Stimulated activated CD8-positive, alpha-beta memory T cell treated with anti-CD3 and anti-CD28 coated beads, Interleukin-15, amount 100 ng/mL, for 24 hours (primary cell): ENCODE results near the gene MANSC4.
"Not testable (repeated sequence)": the region's sequence is repeated elsewhere in the genome, so short reads cannot be mapped to it uniquely, and the experiment has no call there.

Experiments used
- DNase-seq: peaks from one replicate; pipeline ENCODE4 v3.0.0-alpha.2; 2020; ENCODE audit warnings: low read depth

MANSC4 gene

GRCh38 chr12:27751386-27752047, 28.5 kb downstream of the MANSC4 start:
- DNase-seq, result no peak

- DNase-seq, result no peak
Measured at GRCh38 chr12:27747111-27747820, 32.8 kb downstream of the MANSC4 start.

DNA sequence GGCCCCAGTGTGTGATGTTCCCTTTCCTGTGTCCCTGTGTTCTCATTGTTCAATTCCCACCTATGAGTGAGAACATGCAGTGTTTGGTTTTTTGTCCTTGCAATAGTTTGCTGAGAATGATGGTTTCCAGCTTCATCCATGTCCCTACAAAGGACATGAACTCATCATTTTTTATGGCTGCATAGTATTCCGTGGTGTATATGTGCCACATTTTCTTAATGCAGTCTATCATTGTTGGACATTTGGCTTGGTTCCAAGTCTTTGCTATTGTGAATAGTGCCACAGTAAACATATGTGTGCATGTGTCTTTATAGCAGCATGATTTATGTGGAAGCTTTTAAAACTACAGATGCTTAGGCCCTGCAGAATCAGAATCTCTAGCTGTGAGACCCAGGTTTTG, 34.3 kb downstream of the MANSC4 start:
- not testable (repeated sequence) for DNase-seq

DNA sequence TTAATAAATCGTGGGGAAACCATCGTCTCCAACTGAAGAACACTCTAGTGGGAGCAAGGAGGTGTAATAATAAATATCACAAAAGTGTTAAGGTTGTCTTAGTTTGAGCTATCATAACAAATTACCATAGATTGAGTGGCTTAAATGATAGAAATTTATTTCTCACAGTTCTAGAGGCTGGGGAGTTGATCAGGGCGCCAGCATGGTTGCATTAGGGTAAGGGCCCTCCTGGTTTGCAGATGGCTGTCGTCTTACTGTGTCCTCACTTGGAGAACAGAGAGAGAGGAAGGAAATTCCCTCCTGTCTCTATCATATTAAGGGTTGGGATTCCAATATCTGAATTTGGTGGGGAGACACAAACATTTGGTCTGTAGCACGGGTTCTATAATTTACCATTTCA, 36.4 kb downstream of the MANSC4 start:
- DNase-seq, result no peak

- DNase-seq, result not testable (repeated sequence)
Measured at GRCh38 chr12:27734321-27734720, 45.7 kb downstream of the MANSC4 start.

DNA sequence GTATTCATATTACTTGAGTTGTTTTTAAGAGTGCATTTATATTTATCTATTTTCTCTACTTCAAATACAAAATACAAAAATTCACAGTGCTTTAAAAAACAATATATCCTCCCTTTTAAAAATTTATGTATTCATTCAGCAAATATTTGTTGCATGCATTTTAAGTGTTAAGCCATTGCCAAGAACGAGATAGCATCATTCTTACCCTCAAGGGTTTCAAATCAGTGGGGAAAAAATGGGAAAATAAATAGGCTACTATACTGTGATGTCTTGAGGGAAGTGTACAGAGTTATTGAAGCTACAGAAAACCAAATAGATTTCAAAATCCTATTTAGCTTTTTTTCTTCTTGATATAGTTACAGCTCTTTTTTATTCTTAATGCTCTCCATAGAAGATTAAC, 46.2 kb downstream of the MANSC4 start:
- no peak for DNase-seq

GRCh38 chr12:27733052-27733656, 46.9 kb downstream of the MANSC4 start:
- no peak for DNase-seq

DNA sequence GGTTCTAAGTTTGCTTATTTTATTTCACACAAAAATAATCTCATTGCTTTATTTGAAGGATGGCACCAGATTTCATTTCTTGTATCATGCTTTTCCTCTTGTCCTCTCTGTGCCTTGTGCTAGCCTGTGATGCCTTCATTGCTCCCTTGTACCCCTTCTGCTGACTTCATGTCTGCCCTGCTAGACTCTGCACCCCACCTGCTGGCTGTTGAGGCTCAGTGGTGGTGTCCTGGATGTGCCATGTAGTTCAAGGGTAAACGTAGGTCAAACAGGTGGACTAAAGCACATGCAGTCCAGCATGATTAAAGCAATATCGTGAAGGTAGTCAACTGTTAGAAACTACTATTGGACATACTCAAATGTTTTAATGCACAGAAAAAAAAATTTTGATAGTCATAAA, 47.8 kb downstream of the MANSC4 start:
- no peak for DNase-seq

- DNase-seq, result no peak
Measured at GRCh38 chr12:27730097-27730588, 49.9 kb downstream of the MANSC4 start.

DNA sequence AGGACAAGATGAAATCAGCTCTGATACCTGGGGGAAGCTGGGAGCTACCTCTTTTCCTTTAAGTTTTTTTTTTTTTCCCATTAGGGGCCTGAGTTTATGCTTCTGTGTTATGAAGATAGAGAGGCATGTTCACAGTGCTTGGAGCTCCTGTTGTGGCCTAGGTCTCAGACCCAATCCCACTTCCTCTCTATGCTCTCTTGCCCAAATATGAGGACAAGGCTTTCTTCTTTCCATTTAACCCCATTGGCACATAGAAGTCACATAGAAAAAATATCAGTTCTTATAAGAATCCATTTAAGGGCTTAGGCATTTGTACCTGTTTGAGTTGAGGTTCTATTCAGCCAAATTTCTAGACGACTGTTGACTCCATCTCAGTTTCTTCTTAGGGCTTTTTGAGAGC, 56.8 kb downstream of the MANSC4 start:
- no peak for DNase-seq
